Measurements from ENCODE around the gene RPRD1A. TPM values are rescaled to one million over a fixed set of nuclear protein-coding genes. Genes with fewer than 3 reads are reported as not detected.
A peak's percentile ranks its signal among the peaks of the same experiment; 100 is the strongest.

RPRD1A gene
- total RNA-seq, 1 experiment from 2014 or later, result 80.7 TPM

- Histone ChIP-seq H3K4me1 (ENCODE audit: control insufficient read depth in 1 of 2, insufficient read depth in 2 of 2, low read length in 2 of 2) (peaks cover 0 to 1% of the 10 kb centered on the region in 2 experiments; a peak in 1 of 4 replicates), H4K20me1 (ENCODE audit: insufficient read depth) (no peaks in the 10 kb centered on the region), H3K79me2 (ENCODE audit: insufficient read depth, low read length) (peaks cover 14% of the 10 kb centered on the region), H3K4me3 (replicated peaks in 1 of 2; ENCODE audit: low read depth in 1 of 2, low read length in 2 of 2) (no peak overlapping the region), H3K27ac (ENCODE audit: low read depth, low read length) (no peak overlapping the region), H3K9ac (ENCODE audit: low read length) (no peak overlapping the region), H3K27me3 (ENCODE audit: insufficient read depth, low read length) (no peaks in the 10 kb centered on the region), H2AFZ (ENCODE audit: low read depth, low read length, poor library complexity, severe bottlenecking) (no peak overlapping the region), H3K4me2 (ENCODE audit: low read length) (no peak overlapping the region), H3K9me3 (ENCODE audit: control insufficient read depth in 1 of 2, insufficient read depth in 1 of 2, low read depth in 1 of 2, low read length in 2 of 2) (no peaks in the 10 kb centered on the region), H3K36me3 (ENCODE audit: control insufficient read depth in 1 of 2, insufficient read depth in 2 of 2, low read length in 2 of 2) (peaks cover 29 to 44% of the 10 kb centered on the region in 2 experiments), H3K9me2 (ENCODE audit: insufficient read depth) (no peaks in the 10 kb centered on the region)
- ChIA-PET CTCF (no interaction called here), POLR2A (no interaction called here), RAD21 (ENCODE audit: low non-redundant PET in 1 of 2, low total read pairs in 2 of 2, uncharacterized antibody in 2 of 2, unreplicated experiment in 2 of 2) (no interaction called here)
- TF ChIP-seq JUND (IDR thresholded peaks at IDR 0.05) (no peak), ZFX (IDR thresholded peaks at IDR 0.05) (no peak), ZBTB33 (IDR thresholded peaks at IDR 0.05; ENCODE audit: extremely low read depth, insufficient replicate concordance, low read length) (no peak), POLR2A (IDR thresholded peaks at IDR 0.05; ENCODE audit: borderline replicate concordance, extremely low read depth, insufficient read depth, insufficient read length) (no peak), EGR1 (IDR thresholded peaks at IDR 0.05; ENCODE audit: low read depth) (no peak)
- intact Hi-C loops (cut with micrococcal nuclease), result no loop called here
- BruUV-seq (replicated peaks), result no TSS peak
- ATAC-seq, result no peak
- no peak for DNase-seq (ENCODE audit: low read depth, low spot score)
These were observed 88.2 kb downstream of the RPRD1A start for GRCh38 chr18:35979112-35979511.

- intact Hi-C loops (cut with micrococcal nuclease), result loop anchor here (5.0 kb wide), 1 partner anchor 587 kb away; no protein-coding TSS in a partner anchor
These were observed 93.2 kb downstream of the RPRD1A start for GRCh38 chr18:35974181-35974580.

More at GRCh38 chr18:35974181-35974580, 93.2 kb downstream of the RPRD1A start:
- ChIA-PET CTCF (no interaction called here), RAD21 (ENCODE audit: low non-redundant PET in 1 of 2, low total read pairs in 2 of 2, uncharacterized antibody in 2 of 2, unreplicated experiment in 2 of 2) (no interaction called here), POLR2A (no interaction called here)
- H3K79me2 ChIP-seq (ENCODE audit: insufficient read depth, low read length), result peaks cover 30% of the 10 kb centered on the region
- H2AFZ ChIP-seq (ENCODE audit: low read depth, low read length, poor library complexity, severe bottlenecking), result no peak overlapping the region
- TF ChIP-seq EZH2 (IDR thresholded peaks at IDR 0.05) (no peak), CEBPB (IDR thresholded peaks at IDR 0.05; ENCODE audit: low read depth) (no peak), FOSL1 (IDR thresholded peaks at IDR 0.05; ENCODE audit: low read depth) (no peak), MAX (IDR thresholded peaks at IDR 0.05) (no peak), ATF3 (IDR thresholded peaks at IDR 0.05) (no peak), POLR2A (IDR thresholded peaks at IDR 0.05; ENCODE audit: borderline replicate concordance, extremely low read depth, insufficient read depth, insufficient read length) (no peak)
- no peaks in the 10 kb centered on the region for H3K9me2 ChIP-seq (ENCODE audit: insufficient read depth)
- no peaks in the 10 kb centered on the region for H3K9me3 ChIP-seq (ENCODE audit: control insufficient read depth in 1 of 2, insufficient read depth in 1 of 2, low read depth in 1 of 2, low read length in 2 of 2)
- peak overlapping the region; percentile 90 for H3K4me2 ChIP-seq (ENCODE audit: low read length)
- DNase-seq (ENCODE audit: low read depth, low spot score), result no peak
- H4K20me1 ChIP-seq (ENCODE audit: insufficient read depth), result no peaks in the 10 kb centered on the region
- no peaks in the 10 kb centered on the region for H3K27me3 ChIP-seq (ENCODE audit: insufficient read depth, low read length)
- no peak overlapping the region for H3K4me3 ChIP-seq (replicated peaks in 1 of 2; ENCODE audit: low read depth in 1 of 2, low read length in 2 of 2)
- H3K27ac ChIP-seq (ENCODE audit: low read depth, low read length), result no peak overlapping the region
- H3K9ac ChIP-seq (ENCODE audit: low read length), result no peak overlapping the region
- no peak for ATAC-seq
- no TSS peak for BruUV-seq (replicated peaks)
- peaks cover 23 to 30% of the 10 kb centered on the region in 2 experiments for H3K36me3 ChIP-seq (ENCODE audit: control insufficient read depth in 1 of 2, insufficient read depth in 2 of 2, low read length in 2 of 2)
- H3K4me1 ChIP-seq (ENCODE audit: control insufficient read depth in 1 of 2, insufficient read depth in 2 of 2, low read length in 2 of 2), result peaks cover 0 to 18% of the 10 kb centered on the region in 2 experiments; a peak in 2 of 4 replicates

All from HCT116 (cell line).